ENCODE results near the gene SEMA6C.

DNA sequence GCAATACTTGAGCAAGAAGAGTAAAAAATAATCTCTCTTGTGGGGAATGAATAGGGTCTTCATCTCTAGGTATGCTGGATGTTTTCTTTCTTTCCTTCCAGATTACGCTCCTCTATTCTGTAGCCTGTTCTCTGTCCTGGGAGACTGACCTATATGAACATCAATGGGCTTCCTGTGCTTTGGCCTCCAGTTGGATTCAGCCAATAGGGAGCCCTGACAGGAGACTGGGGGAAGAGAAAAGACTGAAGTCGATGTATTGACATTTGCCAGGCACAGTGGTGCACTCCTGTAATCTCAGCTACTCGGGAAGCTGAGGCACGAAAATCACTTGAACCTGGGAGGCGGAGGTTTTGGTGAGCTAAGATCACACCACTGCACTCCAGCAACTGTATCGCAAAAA, 17.6 kb downstream of the SEMA6C start:
- TF ChIP-seq, protein P1, sequence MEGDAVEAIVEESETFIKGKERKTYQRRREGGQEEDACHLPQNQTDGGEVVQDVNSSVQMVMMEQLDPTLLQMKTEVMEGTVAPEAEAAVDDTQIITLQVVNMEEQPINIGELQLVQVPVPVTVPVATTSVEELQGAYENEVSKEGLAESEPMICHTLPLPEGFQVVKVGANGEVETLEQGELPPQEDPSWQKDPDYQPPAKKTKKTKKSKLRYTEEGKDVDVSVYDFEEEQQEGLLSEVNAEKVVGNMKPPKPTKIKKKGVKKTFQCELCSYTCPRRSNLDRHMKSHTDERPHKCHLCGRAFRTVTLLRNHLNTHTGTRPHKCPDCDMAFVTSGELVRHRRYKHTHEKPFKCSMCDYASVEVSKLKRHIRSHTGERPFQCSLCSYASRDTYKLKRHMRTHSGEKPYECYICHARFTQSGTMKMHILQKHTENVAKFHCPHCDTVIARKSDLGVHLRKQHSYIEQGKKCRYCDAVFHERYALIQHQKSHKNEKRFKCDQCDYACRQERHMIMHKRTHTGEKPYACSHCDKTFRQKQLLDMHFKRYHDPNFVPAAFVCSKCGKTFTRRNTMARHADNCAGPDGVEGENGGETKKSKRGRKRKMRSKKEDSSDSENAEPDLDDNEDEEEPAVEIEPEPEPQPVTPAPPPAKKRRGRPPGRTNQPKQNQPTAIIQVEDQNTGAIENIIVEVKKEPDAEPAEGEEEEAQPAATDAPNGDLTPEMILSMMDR (IDR thresholded peaks at IDR 0.05 in 8 of 11, conservative IDR thresholded peaks at IDR 0.05 in 3 of 11): no peak
- no peak for TF ChIP-seq POLR2A (IDR thresholded peaks at IDR 0.05)

All from spleen (tissue), 7 donors.